ENCODE measurements around the gene MAP3K6. TPM values are rescaled to one million over a fixed set of nuclear protein-coding genes. Genes with fewer than 3 reads are reported as not detected.

Gene MAP3K6
- total RNA-seq, 1 donor from 2014 or later: 8.6 TPM

DNA sequence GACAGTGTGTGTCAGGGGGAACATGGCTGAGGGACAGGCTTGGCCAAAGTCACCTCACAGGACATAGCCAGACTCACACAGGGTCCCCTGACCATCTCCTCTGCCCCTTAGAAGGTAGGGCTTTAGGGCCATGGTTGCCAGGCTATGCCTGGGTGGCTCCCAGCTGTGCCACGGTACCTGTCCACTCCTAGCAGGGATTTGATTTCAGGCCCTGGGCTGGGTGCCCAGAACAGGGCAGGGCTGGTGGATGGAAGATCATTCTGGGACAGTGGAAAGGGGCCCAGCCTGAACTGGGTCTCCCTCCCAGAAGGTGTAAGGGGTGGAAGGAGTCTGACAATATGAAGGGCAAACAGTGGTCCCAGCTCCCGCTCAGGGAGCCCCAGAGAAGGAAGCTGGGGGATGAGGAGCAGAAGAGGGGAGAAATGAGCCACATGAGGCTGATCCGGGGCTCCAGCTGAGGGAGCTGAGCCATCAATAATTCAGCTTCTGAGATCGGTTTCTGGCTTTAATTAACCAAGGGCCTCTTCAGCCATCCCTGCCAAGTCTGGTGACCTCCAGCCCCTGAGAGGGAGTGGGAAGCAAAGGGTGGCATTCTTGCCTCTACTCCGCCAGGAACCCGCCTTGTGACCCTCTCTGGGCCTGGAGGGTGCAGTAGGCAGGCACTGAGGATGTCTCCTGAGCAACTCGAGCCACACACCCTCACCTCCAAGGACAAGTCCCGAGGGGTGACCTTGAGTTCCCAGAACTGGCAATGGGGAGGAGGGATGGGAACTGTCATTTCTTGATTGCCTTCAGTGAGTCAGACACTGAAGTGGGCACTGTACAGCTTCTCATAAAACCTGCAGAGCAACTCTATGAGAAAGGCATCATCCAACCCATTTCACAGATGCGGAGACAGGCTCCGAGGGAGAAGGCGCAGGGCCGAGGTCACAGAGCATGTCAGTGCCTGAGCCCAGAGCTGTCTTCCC is 14.3 kb upstream of the MAP3K6 start:
- DNase-seq (ENCODE audit: low read depth): no peak
- Histone ChIP-seq H3K27me3 (ENCODE audit: control insufficient read depth, insufficient read depth, low read length) (peaks cover 18% of the 10 kb centered on the region), H3K4me3 (ENCODE audit: low read depth, low read length) (no peak overlapping the region), H3K36me3 (ENCODE audit: control insufficient read depth, insufficient read depth, low read length) (no peaks in the 10 kb centered on the region)
- TF ChIP-seq CTCF (IDR thresholded peaks at IDR 0.05; ENCODE audit: insufficient read depth, low read length, poor library complexity, severe bottlenecking): no peak

DNA sequence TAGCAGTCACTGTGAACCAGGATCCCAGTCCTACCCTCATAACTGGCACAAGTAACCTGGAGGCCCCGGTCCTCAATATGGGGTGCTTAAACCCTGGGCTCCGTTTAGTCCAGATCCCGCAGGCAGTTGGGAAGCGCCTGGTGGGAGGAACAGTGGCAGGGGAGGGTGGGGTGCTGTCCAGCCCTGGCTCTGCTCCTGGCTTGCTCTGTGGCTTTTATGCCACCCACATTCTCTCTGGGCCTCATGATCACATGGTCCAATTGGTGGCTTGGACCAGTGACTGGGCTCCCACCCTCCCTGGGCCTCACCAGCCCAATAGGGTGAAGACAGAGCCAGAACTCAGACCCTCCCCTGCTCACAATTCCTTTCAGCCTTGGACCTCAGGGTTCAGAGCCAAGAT is 13.5 kb upstream of the MAP3K6 start:
- H3K4me3 ChIP-seq (ENCODE audit: low read depth, low read length): no peak overlapping the region
- TF ChIP-seq CTCF (IDR thresholded peaks at IDR 0.05; ENCODE audit: insufficient read depth, low read length, poor library complexity, severe bottlenecking): no peak

DNA sequence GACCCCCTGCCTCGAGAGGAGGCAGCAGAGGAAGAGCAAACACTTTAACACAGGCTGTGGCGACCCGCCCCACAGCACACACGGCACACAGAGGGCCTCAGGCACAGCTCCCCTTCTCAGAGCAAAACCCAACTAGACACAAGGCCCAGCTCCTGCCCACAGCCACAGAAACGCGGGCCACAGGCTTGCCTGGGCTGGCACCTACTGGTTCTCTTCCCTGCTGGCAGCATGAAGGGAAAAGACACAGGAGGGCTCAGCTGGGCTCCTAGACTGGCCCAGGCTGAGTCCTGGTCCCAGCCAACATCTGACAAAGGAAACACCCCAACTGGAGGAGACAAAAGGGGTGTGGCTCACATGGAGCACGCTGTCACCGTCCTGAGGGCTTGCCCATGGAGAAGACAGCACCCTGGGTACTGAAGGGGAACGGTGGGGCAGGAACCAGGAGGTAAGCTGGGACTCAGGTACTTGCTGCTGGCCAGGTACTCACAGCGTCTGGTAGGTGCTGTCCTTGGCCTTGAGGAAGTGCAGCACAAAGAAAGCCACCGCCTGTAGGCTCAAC is 12.9 kb upstream of the MAP3K6 start:
- H3K4me3 ChIP-seq (ENCODE audit: low read depth, low read length): no peak overlapping the region
- H3K36me3 ChIP-seq (ENCODE audit: control insufficient read depth, insufficient read depth, low read length): no peaks in the 10 kb centered on the region
- H3K27me3 ChIP-seq (ENCODE audit: control insufficient read depth, insufficient read depth, low read length): peaks cover 18% of the 10 kb centered on the region
- DNase-seq (ENCODE audit: low read depth): no peak
- no peak for TF ChIP-seq CTCF (IDR thresholded peaks at IDR 0.05; ENCODE audit: insufficient read depth, low read length, poor library complexity, severe bottlenecking)

More for the DNA sequence above, 13.5 kb upstream of the MAP3K6 start:
- no peak for DNase-seq (ENCODE audit: low read depth)
- Histone ChIP-seq H3K27me3 (ENCODE audit: control insufficient read depth, insufficient read depth, low read length) (peaks cover 18% of the 10 kb centered on the region), H3K36me3 (ENCODE audit: control insufficient read depth, insufficient read depth, low read length) (no peaks in the 10 kb centered on the region)

DNA sequence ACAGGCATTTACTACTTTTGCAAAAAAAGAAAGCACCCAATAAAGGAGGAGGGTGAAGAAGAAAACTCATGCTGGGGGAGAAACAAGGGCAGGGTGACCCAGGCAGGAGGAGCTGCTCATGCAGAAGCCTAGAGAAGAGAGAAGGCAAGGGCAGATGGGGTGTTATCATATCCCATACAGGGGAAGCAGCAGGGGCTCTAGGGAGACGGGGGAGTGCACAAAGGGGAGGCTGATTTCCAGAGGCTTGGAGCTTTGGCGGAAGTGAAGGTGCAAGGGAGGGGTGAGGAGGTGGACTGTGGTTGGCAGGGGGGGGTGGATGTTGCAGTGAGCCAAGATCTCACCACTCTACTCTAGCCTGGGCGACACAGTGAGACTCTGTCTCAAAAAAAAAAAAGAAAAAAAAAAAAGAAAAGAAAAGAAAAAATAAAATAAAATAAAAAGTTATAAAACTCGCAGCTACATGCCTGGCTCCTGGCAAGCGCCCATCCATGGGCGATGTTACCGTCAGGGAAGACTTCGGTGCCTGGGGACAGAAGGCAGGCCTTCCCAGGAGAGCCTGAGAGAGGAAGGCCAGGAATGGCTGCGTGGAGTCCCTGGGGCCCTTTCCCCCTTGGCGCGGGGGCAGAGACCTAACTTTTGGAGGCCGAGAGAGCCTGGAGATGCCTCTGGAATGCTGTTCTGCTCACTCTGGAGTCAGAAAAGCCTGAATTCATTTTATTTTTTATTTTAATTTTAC is 11.2 kb upstream of the MAP3K6 start:
- no peak overlapping the region for H3K4me3 ChIP-seq (ENCODE audit: low read depth, low read length)
- H3K27me3 ChIP-seq (ENCODE audit: control insufficient read depth, insufficient read depth, low read length): peaks cover 14% of the 10 kb centered on the region
- no peaks in the 10 kb centered on the region for H3K36me3 ChIP-seq (ENCODE audit: control insufficient read depth, insufficient read depth, low read length)
- no peak for TF ChIP-seq CTCF (IDR thresholded peaks at IDR 0.05; ENCODE audit: insufficient read depth, low read length, poor library complexity, severe bottlenecking)
- no peak for DNase-seq (ENCODE audit: low read depth)

GRCh38 chr1:27374362-27375086 is 7.8 kb upstream of the MAP3K6 start, which contains the start of gene FCN3:
Gene FCN3 (minus strand): TSS chr1:27374824. CDS start chr1:27374818, 6 bp downstream.
- no peaks in the 10 kb centered on the region for H3K36me3 ChIP-seq (ENCODE audit: control insufficient read depth, insufficient read depth, low read length)
- H3K27me3 ChIP-seq (ENCODE audit: control insufficient read depth, insufficient read depth, low read length): no peaks in the 10 kb centered on the region
- DNase-seq (ENCODE audit: low read depth): no peak
- no peak for TF ChIP-seq CTCF (IDR thresholded peaks at IDR 0.05; ENCODE audit: insufficient read depth, low read length, poor library complexity, severe bottlenecking)
- no peak within 1 kb of the TSS for H3K4me3 ChIP-seq (ENCODE audit: low read depth, low read length)

Data from kidney epithelial cell (primary cell).